Muscle layer of duodenum (tissue), 2 donors: ENCODE data around the gene SLMAP.

Source experiments
- H3K27ac ChIP-seq: one replicate; pipeline ENCODE4 v1.7.0; 2013; ENCODE audit warnings: mild to moderate bottlenecking, low read length
- H3K27me3 ChIP-seq: one replicate; pipeline ENCODE4 v1.7.0; 2013; ENCODE audit warnings: low read depth, mild to moderate bottlenecking, control low read depth, low read length
- H3K36me3 ChIP-seq, 2 donors: one replicate each; pipeline ENCODE4 v1.7.0; 2013; ENCODE audit warnings: low read length in 2 of 2, control low read depth in 1 of 2, mild to moderate bottlenecking in 1 of 2; ENCODE audit not compliant: insufficient read depth in 2 of 2, control insufficient read depth in 1 of 2
- H3K4me1 ChIP-seq, 2 donors: one replicate each; pipeline ENCODE4 v1.7.0; 2013; ENCODE audit warnings: low read length in 2 of 2, mild to moderate bottlenecking in 2 of 2, control low read depth in 1 of 2, moderate library complexity in 1 of 2; ENCODE audit not compliant: insufficient read depth in 2 of 2, control insufficient read depth in 1 of 2
- H3K4me3 ChIP-seq, 2 donors: one replicate each; pipeline ENCODE4 v1.7.0; 2013; ENCODE audit warnings: low read length in 2 of 2, low read depth in 1 of 2, mild to moderate bottlenecking in 1 of 2
- H3K9me3 ChIP-seq, 2 donors: one replicate each; pipeline ENCODE4 v1.7.0; 2013; ENCODE audit warnings: low read length in 2 of 2, control low read depth in 1 of 2, mild to moderate bottlenecking in 1 of 2; ENCODE audit not compliant: control insufficient read depth in 1 of 2
- donor health status: healthy.

SLMAP gene

DNA sequence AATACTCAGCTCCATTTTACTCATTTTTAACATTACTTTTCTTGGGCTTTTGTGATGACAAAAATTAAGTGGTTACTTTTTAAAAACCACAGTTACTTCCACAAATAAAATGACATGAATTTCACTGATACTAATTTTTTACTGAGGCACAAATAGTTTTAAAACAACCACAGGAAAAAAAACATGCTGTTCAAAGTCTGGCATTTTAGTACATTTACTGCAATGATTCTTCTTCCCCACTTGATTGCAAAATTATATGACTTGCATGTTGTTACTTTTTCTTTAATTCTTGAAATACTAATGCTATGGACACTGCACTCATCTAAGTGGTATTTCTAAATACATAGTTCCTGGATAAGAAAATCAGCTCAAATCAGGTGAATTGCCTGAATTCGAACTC lies 24.8 kb upstream of the SLMAP start:
- no peak overlapping the region for H3K27ac ChIP-seq
- no peaks in the 10 kb centered on the region for H3K4me1 ChIP-seq
- H3K9me3 ChIP-seq = no peaks in the 10 kb centered on the region
- no peak overlapping the region for H3K4me3 ChIP-seq
- H3K27me3 ChIP-seq = no peaks in the 10 kb centered on the region
- H3K36me3 ChIP-seq = no peaks in the 10 kb centered on the region

DNA sequence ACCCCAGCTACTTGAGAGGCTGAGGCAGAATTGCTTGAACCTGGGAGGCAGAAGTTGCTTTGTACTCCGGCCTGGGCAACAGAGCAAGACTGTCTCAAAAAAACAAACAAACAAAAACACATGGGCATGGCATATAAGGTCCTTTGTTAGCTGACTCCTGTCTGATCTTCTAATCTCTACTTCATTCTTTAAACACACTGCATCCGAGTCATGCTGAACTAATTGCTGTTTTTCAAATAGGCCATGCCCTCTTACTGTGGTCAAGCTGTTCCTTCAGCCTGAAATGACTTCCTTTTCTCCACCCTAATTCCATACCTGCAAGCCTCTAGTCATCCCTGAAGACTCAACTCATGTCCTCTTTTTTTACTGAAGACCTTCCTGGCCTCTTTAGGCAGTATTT lies 22.3 kb upstream of the SLMAP start:
- Histone ChIP-seq H3K4me1 (peaks cover 0 to 11% of the 10 kb centered on the region in 2 donors), H3K27ac (no peak overlapping the region), H3K27me3 (no peaks in the 10 kb centered on the region), H3K9me3 (no peaks in the 10 kb centered on the region), H3K4me3 (no peak overlapping the region), H3K36me3 (no peaks in the 10 kb centered on the region)

DNA sequence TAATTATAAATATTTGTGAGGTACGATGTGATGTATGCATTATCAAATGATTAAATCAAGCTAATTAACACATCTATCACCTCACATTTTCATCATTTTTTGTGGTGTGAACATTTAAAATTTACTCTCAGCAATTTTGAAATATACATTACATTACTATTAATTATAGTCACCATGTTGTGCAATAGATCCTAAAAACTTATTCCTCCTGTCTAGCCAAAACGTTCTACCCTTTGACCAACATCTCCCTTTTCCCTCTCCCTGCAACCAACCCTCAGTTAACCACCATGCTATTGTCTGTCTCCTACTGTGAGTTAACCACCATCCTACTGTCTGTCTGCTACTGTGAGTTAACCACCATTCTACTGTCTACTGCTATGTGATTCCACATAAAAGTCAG lies 20.7 kb upstream of the SLMAP start:
- H3K9me3 ChIP-seq = no peaks in the 10 kb centered on the region
- no peak overlapping the region for H3K27ac ChIP-seq
- H3K4me3 ChIP-seq = no peak overlapping the region
- H3K27me3 ChIP-seq = no peaks in the 10 kb centered on the region
- H3K36me3 ChIP-seq = no peaks in the 10 kb centered on the region
- peaks cover 0 to 11% of the 10 kb centered on the region in 2 donors for H3K4me1 ChIP-seq

DNA sequence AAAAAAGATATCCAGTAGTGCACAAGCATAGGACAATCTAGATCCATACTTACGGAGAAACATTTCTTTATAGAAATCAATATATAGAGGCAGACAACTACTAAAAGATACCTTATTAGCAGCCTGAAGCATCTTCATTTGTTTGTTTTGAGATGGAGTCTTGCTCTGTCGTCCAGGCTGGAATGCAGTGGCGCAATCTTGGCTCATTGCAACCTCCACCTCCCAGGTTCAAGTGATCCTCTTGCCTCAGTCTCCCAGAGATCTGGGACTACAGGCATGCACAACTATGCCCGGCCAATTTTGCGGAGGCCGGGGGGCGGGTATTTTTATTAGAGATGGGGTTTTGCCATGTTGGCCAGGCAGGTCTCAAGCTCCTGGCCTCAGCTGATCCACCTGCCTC lies 18.3 kb upstream of the SLMAP start:
- Histone ChIP-seq H3K4me3 (no peak overlapping the region), H3K4me1 (peaks cover 0 to 11% of the 10 kb centered on the region in 2 donors), H3K36me3 (no peaks in the 10 kb centered on the region), H3K27ac (no peak overlapping the region), H3K27me3 (no peaks in the 10 kb centered on the region), H3K9me3 (no peaks in the 10 kb centered on the region)

DNA sequence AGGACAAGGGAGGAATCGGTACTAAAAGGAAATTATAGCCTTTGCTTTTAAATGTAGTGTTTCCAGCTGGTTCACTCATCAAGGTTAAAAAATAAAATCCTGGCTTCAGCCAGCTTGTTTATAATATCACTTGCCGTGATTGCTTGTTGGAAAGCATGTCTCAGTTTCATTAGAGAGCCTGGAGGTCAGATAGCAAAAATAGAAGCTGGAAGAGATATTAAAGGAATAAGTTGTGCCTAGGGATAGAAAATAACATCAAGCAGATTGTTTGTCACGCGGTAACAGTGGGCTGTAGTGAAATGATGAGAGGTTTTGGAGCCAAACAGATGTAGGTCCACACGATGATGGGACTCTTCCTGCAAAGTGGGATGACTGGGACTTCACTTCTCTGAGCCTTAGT lies 17.7 kb upstream of the SLMAP start:
- Histone ChIP-seq H3K27ac (no peak overlapping the region), H3K27me3 (no peaks in the 10 kb centered on the region), H3K9me3 (no peaks in the 10 kb centered on the region), H3K4me1 (peaks cover 0 to 11% of the 10 kb centered on the region in 2 donors), H3K36me3 (no peaks in the 10 kb centered on the region), H3K4me3 (no peak overlapping the region)

DNA sequence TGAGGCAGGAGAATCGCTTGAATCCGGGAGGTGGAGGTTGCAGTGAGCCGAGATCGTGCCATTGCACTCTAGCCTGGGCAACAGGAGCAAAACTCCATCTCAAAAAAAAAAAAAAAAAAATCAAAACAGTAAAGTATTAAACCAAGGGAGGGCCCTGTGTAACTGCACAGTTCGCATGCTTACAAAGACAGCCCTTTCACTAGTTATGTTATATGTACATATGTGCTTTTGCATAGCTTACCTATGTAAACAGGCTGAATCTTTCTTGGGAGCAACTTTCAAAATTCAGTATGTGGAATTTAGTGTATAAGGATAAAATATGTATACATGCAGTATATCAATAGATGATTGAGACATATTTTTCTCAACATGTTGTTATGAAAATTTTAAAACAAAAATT lies 16.1 kb upstream of the SLMAP start:
- Histone ChIP-seq H3K27me3 (no peaks in the 10 kb centered on the region), H3K27ac (no peak overlapping the region), H3K9me3 (no peaks in the 10 kb centered on the region), H3K4me3 (no peak overlapping the region), H3K4me1 (peaks cover 0 to 11% of the 10 kb centered on the region in 2 donors), H3K36me3 (no peaks in the 10 kb centered on the region)

DNA sequence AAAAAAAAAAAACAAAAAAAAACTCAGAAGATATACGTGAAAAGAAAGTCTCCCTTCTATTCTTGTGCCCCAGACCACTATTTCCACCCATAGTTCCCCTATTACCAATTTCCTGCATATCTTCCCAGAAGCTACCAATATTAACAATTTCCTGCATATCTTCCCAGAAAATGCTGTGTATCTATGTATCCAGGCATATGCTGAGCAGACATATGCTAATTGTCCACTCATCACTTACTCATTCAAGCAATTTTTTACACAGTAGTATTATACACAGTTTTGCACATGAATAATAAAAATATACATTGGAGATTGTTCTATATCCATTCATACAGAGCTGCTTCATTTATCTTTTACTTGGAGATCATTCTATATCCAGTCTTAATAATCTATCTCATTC lies 12.6 kb upstream of the SLMAP start:
- H3K4me1 ChIP-seq = no peaks in the 10 kb centered on the region
- no peaks in the 10 kb centered on the region for H3K27me3 ChIP-seq
- H3K9me3 ChIP-seq = no peaks in the 10 kb centered on the region
- no peak overlapping the region for H3K4me3 ChIP-seq
- H3K36me3 ChIP-seq = no peaks in the 10 kb centered on the region
- H3K27ac ChIP-seq = no peak overlapping the region

DNA sequence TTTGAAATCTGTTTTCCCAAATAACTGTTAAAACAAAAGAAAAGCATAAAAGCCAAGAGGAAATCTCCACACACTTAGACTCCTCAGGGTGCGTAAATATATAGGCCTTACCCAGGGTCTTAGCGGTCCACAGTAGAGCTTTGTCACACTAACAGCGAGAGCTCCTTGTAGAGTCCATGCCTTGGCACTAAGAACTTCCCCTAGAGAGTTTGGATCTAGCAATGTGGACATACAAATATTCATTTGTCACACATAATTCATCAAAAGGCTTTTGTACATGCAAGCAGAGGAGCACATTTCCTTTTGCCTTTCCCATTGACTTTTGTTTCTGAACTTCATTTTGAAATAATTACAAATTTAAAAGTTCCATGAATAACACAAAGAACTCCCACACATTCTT lies 11.0 kb upstream of the SLMAP start:
- Histone ChIP-seq H3K4me3 (no peak overlapping the region), H3K9me3 (no peaks in the 10 kb centered on the region), H3K27ac (no peak overlapping the region), H3K4me1 (no peaks in the 10 kb centered on the region), H3K27me3 (no peaks in the 10 kb centered on the region), H3K36me3 (no peaks in the 10 kb centered on the region)

DNA sequence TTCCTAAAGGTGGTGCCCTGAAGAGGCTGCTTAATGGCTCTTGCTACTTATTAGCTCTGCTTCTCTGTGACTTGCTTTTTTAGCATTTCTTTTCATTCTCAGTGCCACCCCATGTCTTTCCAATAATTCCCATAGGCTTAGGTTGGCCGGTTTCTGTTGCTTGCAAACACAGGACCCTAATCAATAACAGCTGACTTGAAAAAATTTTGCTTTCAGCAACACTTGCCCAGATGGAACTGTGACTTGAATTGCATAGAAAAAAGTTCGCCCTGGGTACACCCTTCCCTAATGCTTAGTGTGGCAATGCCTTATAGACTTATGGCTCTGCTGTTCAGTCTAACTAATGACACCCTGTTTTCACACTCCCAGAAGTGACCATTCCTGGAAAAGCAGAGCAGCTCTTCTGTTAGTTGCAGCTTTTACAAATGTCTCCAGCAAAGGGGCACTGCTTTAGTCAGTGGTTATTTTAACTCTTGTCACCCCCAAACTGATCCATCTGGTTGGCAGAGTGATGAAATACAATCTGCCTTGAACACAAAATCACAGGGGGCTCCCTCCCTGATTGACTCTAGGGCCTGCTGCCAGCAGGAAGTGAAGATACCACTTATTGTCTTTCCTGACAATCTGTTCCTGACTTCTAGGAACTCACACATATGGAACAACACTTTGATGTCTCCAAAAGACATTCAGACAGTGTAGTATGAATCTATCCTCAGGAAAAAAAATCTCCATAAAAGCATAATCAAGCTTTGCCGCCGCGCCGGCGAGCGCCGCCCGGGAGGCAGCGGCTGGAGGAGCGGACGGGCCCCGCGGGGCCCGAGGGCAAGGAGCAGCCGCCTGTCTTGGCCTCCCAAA lies 9.7 kb upstream of the SLMAP start:
- H3K27ac ChIP-seq = no peak overlapping the region
- no peak overlapping the region for H3K4me3 ChIP-seq
- H3K36me3 ChIP-seq = no peaks in the 10 kb centered on the region
- no peaks in the 10 kb centered on the region for H3K9me3 ChIP-seq
- no peaks in the 10 kb centered on the region for H3K4me1 ChIP-seq
- no peaks in the 10 kb centered on the region for H3K27me3 ChIP-seq

DNA sequence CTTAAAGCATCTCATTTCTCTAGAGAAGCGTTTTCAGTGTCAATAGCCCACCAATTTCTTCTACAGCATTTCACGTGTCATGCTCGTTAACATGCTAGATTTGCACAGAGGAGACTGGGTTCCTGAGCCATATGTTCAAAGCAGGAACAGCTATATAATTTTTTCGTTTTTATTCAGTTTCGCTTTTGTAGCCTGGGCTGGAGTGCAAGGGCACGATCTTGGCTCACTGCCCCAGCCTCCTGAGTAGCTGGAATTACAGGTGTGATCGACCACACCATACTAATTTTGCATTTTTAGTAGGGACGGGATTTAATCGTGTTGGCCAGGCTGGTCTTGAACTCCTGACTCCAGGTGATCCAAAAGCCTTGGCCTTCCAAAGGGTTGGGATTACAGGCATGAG lies 6.6 kb upstream of the SLMAP start:
- no peaks in the 10 kb centered on the region for H3K4me1 ChIP-seq
- H3K9me3 ChIP-seq = no peaks in the 10 kb centered on the region
- no peak overlapping the region for H3K27ac ChIP-seq
- no peak overlapping the region for H3K4me3 ChIP-seq
- no peaks in the 10 kb centered on the region for H3K27me3 ChIP-seq
- no peaks in the 10 kb centered on the region for H3K36me3 ChIP-seq

DNA sequence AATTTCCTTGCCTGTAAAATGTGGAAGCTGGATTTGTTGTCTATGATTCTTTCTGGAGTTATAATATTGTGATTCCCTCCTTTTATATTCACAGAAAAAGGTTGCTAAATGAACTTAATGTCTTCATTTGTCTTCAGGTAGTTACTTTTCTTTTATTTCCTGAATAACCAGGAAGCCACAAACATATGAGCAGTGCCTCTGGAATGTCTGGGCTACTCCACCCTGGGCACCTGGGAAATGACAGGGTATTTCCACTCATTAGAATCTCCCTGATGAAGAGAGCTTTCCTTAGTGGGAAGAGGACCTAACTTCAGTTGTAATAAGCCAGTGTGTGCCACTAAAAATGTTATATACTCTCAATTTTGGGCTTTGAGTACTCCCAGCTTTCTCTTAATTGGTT lies 3.8 kb upstream of the SLMAP start:
- Histone ChIP-seq H3K36me3 (no peaks in the 10 kb centered on the region), H3K9me3 (no peaks in the 10 kb centered on the region), H3K27ac (peak overlapping the region; percentile 13), H3K4me1 (peaks cover 0 to under 1% of the 10 kb centered on the region in 2 donors), H3K4me3 (no peak overlapping the region), H3K27me3 (no peaks in the 10 kb centered on the region)

DNA sequence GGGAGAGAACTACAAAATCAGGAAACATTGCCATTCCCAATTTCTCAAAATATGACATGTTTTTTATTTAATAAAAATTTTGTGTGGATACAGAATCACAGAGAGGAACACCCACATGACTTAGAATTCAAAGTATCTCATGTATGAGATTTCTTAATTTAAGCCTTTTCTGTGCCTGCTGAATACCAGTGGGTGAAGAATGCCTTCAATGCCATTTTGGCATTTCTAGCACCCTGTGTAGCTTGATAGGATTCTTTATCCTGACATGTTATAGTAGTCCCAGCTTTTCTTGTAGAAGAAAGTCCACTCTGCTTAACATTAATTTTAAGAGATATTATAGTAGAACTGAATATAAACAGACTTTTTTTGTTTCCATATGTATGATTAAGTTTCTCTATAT lies 3.1 kb upstream of the SLMAP start:
- Histone ChIP-seq H3K4me1 (peaks cover 5 to 8% of the 10 kb centered on the region in 2 donors), H3K4me3 (no peak overlapping the region), H3K9me3 (no peaks in the 10 kb centered on the region), H3K27me3 (no peaks in the 10 kb centered on the region), H3K27ac (no peak overlapping the region), H3K36me3 (no peaks in the 10 kb centered on the region)
